H54 (cell line): Measurements from ENCODE around the gene DPH2.

ENCODE experiments used
- DNase-seq: peaks from one replicate; pipeline ENCODE4 v3.0.0; 2011; ENCODE audit warnings: low spot score, mixed read lengths; ENCODE audit not compliant: insufficient read length
- FAIRE-seq: peaks from 3 replicates; lab custom pipeline; 2011; peaks lifted over from hg19 to GRCh38; lab: Jason Lieb, UNC
- POLR2A ChIP-seq: IDR thresholded peaks from 2 replicates; pipeline ENCODE4 v1.6.1; 2011; ENCODE audit warnings: low read depth, mild to moderate bottlenecking, low read length

Gene DPH2

GRCh38 chr1:44000122-44000665 is 30.4 kb downstream of the DPH2 start:
- TF ChIP-seq POLR2A = no peak
- FAIRE-seq (no peak), DNase-seq (no peak)

- no peak for TF ChIP-seq POLR2A
- no peak for FAIRE-seq
Observed at GRCh38 chr1:44002165-44002564, 32.4 kb downstream of the DPH2 start.

DNA sequence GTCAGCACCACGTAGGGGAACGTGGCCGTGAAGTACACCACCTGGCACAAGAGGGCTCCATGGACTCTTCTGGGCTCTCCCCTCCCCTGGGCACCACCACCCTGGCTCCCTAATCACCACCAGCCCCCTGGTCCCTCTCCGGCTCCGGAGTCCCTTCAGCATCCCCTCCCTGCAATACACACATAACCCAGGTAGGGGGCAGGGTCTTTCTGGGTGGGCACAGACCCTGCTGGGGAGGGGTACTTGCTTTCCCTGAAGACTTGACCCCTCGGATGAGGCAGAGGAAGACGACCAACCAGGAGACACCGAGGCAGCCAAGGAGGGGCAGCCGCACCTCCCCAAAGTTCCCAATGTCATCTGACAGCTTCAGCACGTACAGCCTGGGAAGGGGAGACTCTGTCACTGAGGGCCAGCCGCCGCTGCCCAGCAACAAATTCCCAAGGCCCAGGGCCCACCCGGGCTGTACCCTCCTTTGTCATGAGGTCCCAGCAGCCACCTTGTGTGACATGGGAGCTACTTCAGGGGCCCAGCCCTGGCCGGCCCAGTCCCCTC is 32.9 kb downstream of the DPH2 start:
- no peak for TF ChIP-seq POLR2A
- no peak for FAIRE-seq
- no peak for DNase-seq

More at GRCh38 chr1:44002165-44002564, 32.4 kb downstream of the DPH2 start:
- no peak for DNase-seq

GRCh38 chr1:44008259-44008658 is 38.4 kb downstream of the DPH2 start:
- FAIRE-seq (no peak), DNase-seq (no peak)
- TF ChIP-seq POLR2A = no peak

DNA sequence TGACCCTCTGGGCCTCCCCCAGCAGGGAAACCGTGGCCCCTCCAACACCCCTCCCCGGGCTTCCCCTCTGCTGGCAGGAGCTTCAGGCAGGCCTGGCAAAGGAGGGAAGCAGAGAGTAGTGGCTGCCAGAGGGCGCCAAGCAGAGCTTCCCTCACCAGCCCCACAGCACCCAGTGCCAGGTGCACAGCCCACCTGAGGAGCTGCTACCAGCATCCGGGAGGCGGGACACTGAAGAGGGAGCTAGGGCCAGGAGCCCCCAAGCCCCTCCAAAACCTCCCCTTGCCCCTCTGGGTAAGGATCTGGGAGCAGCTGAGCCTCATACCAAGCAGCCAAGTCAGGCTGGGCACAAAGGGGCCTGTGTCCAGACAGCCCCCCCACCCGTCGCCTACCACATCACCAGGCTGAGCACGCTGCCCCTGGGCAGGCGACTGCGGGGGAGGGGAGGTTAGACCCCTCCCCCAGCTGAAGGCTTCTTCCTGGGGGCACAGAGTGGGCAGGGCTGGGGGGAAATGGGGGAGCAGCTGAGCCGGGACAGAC is 41.2 kb downstream of the DPH2 start:
- TF ChIP-seq POLR2A = no peak
- FAIRE-seq (no peak), DNase-seq (no peak)

DNA sequence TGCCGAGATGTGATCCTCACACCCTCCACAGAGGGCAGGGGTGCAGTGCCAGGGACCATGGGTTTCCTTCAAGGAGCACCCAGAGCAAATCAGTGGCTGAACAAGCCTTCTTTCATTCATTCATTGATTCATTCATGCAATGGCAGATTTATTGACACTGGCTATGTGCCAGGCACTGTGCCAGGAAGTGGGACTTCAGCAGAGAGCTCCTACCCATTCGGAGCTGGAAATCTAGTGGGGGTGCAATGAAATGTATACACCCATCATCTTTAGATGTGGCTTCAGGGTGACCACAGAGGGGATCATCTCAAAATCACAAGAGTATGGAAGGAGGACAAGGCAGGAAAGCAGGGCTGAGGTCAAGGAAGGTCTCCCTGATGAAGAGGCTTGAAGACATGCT is 42.6 kb downstream of the DPH2 start:
- FAIRE-seq = no peak
- DNase-seq = no peak
- TF ChIP-seq POLR2A = no peak

DNA sequence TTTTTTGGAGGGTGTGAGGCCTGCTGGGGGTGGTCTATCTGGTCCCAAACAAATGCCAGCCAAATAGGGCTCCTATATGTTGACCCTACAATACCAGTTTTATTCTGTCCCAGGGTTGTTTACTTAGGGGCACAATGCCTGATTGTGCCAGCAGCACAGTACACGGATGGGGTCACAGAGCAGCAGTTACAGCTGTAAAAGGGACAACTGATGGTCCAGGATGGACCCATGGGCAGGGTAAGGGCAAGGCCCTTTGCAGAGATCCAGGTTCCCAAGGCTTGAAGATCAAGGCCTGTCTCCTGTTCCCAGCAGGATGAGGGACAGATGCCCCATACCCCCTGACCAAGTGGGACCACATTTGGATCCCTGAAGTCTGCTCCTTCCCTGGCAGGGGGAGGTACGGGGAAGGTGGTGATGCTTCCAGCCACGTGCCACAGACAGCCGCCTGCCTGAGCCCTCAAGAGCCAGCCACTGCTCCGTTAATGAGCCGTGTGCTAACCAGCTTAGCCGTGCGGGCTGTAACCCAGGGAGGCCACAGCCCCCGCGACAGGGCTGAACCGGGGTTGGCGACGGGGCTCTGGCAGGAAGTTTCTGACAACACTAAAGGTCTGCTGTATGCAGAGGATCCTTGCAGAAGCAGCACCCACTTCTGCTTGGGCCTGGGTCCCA is 43.3 kb downstream of the DPH2 start:
- FAIRE-seq = no peak
- DNase-seq = no peak
- no peak for TF ChIP-seq POLR2A

DNA sequence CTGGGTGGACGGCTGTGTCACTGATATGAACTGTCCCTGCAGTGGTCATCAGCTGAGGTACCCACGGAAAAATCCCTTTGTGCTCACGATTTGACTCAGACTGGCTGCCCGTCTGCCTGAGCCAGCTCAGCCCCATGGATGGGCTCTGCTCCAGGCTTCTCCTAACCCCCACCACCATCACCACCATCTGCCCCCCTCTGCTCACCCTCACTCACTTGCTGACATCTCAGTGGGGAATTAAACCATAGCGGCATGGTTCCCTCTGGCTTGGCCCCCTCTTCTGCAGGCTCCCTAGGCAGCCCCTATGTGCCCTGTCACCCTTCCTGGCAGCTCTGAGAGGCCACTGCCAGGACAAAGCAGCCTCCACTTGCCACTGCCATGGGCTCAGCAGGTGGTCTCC is 44.1 kb downstream of the DPH2 start:
- no peak for DNase-seq
- FAIRE-seq = no peak
- no peak for TF ChIP-seq POLR2A

DNA sequence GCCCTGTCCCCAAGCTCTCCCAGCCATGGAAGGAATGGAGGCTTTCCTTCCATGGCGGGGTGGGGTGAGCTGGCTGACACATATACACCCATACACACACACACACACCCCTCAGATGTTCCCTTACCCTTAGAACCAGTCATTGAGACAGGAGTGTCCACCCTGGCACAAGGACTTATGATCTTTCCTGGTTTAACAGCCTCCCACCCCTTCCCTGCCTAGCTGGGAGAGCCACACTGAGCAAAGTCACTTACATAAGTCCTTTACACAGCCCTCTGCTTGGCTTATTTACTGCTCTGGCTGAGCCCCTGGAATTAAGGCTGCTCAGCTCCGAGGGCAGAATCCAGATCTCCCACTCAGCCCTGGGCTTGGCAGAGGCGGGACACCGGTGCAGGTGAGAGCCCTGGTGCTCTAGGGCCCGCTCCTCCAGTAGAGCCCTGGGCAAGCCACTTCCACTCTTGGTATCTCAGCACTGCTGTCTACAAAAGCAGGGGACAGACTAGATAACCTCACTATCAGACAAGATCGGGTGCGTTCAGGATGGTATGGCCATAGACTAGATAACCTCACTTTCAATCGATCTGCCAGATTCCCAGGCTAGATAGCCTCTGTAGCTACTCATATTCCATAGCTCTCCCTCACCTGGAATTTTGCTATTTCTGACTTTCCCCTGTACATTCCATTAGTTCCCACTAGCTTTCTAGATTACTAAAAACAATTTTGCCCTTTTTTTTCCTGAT is 44.7 kb downstream of the DPH2 start:
- DNase-seq (no peak), FAIRE-seq (no peak)

GRCh38 chr1:44015206-44015605 is 45.4 kb downstream of the DPH2 start:
- DNase-seq (no peak), FAIRE-seq (no peak)
- no peak for TF ChIP-seq POLR2A

More for the DNA sequence above, 44.7 kb downstream of the DPH2 start:
- no peak for TF ChIP-seq POLR2A

GRCh38 chr1:44016041-44016889 is 46.5 kb downstream of the DPH2 start:
- DNase-seq = no peak
- no peak for TF ChIP-seq POLR2A
- FAIRE-seq = no peak

DNA sequence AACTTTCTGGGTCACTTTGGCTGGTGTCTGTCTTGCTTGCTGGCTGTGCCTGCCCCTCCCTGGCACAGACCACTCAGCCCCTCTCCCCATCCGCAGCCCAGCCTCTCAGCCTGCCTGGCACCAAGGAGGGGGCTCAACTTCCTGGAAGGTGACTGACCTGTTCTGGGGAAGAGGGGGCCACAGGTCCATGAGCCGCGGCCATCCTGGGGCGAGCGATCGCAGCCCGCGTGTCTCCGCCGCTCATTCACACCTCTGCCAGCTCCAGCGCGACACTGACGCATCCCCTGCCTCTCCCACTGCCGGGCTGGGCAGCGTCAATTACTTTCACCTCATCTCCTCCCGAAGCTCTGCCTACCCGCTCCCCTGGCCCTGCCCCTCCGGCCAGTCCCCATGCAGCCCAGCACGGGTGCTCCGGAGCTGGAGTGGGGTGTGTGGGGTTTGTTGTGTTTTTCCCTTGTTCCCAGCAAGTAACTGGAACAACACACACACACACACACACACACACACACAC is 47.1 kb downstream of the DPH2 start:
- no peak for TF ChIP-seq POLR2A
- FAIRE-seq (no peak), DNase-seq (no peak)

DNA sequence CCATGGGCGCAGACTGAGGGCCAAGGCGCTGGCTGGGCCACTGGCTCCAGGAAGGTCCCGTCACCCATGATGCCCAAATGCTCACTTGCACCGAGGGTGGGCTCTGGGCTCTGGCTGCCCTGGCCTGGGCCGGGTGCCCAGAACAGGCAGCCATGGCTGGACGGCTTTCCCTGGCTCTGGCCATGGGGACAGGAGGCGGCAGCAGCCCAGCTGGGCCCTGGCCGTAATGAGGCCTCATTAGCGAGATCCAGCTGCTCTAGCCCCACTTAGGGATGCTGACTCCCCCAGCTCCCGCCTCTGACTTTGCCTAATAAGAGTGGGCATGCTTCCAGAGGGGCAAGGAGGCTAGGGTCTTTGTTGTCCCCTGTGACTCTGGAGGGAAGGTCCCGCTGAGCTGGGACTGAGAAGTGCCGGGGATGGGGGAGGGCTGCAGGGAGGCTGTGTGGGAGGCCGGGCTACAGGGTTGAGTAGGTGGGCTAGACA is 49.7 kb downstream of the DPH2 start:
- no peak for TF ChIP-seq POLR2A
- DNase-seq (no peak), FAIRE-seq (no peak)
